ENCODE measurements around the gene EHBP1.

- no peak for TF ChIP-seq POLR2A (IDR thresholded peaks at IDR 0.05)
- no peak for TF ChIP-seq CTCF (IDR thresholded peaks at IDR 0.05)
Observed at GRCh38 chr2:62736899-62737559, 31.5 kb downstream of the EHBP1 start.
